GM10266 (cell line): ENCODE results near the gene RGS7.
"Not testable (repeated sequence)": the region's sequence is repeated elsewhere in the genome, so short reads cannot be mapped to it uniquely, and the experiment has no call there.

Experiments used
- DNase-seq: peaks from one replicate; pipeline ENCODE4 v3.0.0; 2012; ENCODE audit errors: extremely low spot score
- TF ChIP-seq, protein P1 (sequence below): IDR thresholded peaks from 2 replicates; pipeline ENCODE4 v1.5.1; 2012; ENCODE audit warnings: mild to moderate bottlenecking, low read depth; ENCODE audit not compliant: control insufficient read depth, insufficient read depth; ENCODE audit errors: missing control alignments

The RGS7 gene

GRCh38 chr1:241228339-241228738, 128.7 kb downstream of the RGS7 start:
- TF ChIP-seq, protein P1, sequence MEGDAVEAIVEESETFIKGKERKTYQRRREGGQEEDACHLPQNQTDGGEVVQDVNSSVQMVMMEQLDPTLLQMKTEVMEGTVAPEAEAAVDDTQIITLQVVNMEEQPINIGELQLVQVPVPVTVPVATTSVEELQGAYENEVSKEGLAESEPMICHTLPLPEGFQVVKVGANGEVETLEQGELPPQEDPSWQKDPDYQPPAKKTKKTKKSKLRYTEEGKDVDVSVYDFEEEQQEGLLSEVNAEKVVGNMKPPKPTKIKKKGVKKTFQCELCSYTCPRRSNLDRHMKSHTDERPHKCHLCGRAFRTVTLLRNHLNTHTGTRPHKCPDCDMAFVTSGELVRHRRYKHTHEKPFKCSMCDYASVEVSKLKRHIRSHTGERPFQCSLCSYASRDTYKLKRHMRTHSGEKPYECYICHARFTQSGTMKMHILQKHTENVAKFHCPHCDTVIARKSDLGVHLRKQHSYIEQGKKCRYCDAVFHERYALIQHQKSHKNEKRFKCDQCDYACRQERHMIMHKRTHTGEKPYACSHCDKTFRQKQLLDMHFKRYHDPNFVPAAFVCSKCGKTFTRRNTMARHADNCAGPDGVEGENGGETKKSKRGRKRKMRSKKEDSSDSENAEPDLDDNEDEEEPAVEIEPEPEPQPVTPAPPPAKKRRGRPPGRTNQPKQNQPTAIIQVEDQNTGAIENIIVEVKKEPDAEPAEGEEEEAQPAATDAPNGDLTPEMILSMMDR = no peak
- no peak for DNase-seq

- DNase-seq = no peak
- TF ChIP-seq, protein P1 = no peak
Observed at GRCh38 chr1:241225741-241226140, 131.3 kb downstream of the RGS7 start.

GRCh38 chr1:241224189-241224588, 132.8 kb downstream of the RGS7 start:
- not testable (repeated sequence) for DNase-seq

GRCh38 chr1:241222813-241223212, 134.2 kb downstream of the RGS7 start:
- not testable (repeated sequence) for DNase-seq

DNA sequence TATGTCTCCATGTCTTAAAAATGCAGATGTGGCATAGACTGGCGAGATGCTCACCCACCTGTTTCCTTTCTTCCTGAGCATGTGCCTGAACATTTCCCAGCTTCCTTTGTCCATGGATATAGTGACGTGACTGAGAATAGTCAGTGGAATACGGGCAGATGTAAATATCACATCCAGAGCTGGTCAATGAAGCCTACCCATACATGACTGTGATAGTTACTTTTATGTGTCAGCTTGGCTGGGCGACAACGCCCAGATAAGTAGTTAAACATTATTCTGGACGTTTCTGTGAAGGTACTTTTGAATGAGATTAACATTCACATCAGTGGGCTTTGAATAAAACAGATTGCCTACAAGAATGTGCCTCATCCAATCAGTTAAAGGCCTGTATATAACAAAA, 135.7 kb downstream of the RGS7 start:
- TF ChIP-seq, protein P1 = no peak
- no peak for DNase-seq

DNA sequence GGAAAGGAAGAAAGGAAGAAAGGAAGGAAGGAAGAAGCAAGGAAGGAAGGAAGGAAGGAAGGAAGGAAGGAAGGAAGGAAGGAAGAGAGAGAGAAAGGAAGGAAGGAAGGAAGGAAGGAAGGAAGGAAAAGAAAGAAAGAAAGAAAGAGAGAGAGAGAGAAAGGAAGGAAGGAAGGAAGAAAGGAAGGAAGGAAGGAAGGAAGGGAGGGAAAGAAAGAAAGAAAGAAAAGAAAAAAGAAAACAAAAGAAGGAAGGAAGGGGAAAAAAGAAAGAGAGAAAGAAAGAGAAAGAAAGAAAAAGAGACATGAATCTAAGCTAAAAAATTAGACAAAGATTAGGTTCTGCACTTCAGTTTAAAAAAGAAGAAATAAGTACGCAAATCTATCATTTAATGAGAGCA, 136.1 kb downstream of the RGS7 start:
- not testable (repeated sequence) for DNase-seq

GRCh38 chr1:241219449-241219848, 137.6 kb downstream of the RGS7 start:
- DNase-seq = no peak

DNA sequence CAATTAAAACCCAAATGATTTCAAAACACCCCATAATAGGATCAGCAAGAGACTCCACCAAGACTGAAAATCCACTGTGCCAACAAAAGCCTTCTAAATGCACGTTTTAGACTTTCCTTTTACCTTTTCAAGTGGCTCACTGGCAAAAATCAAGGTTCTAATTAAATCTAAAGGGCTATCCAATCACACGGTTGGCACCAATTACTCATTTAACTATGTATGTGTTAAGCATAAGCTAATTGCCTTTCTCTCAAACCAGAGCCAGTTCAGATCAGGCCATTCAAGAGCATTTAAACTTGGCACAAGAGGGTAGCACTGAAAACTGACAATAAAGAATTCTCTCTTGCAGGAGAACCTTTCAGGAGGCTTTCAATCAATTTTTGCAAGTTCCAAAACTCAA, 139.5 kb downstream of the RGS7 start:
- no peak for DNase-seq
- TF ChIP-seq, protein P1 = no peak

More at GRCh38 chr1:241219449-241219848, 137.6 kb downstream of the RGS7 start:
- TF ChIP-seq, protein P1 = no peak

GRCh38 chr1:241215683-241216082, 141.3 kb downstream of the RGS7 start:
- TF ChIP-seq, protein P1 = no peak
- DNase-seq = no peak
